ENCODE results near the gene PRR13. TPM values are rescaled to one million over a fixed set of nuclear protein-coding genes. Genes with fewer than 3 reads are reported as not detected.

PRR13 gene
- total and polyA plus RNA-seq, 9 of the 15 experiments (the other 6 are each of a cell fraction or from before 2014, with no cell fraction given) = 117 to 835 (median 285) TPM

- peak in 1 of 2 experiments; percentile 93; a peak in 2 of 4 replicates for TF ChIP-seq ZNF639 (CRISPR knock-in tag; conservative IDR thresholded peaks at IDR 0.05 in 1 of 2, IDR thresholded peaks at IDR 0.05 in 1 of 2)
- peak; percentile 83 for TF ChIP-seq ATF4 (CRISPR knock-in tag; IDR thresholded peaks at IDR 0.05)
- TF ChIP-seq FOXK2 (conservative IDR thresholded peaks at IDR 0.05 in 1 of 2, IDR thresholded peaks at IDR 0.05 in 1 of 2; ENCODE audit: low read depth in 2 of 2) = peak; percentile 78
- TF ChIP-seq IRF9 (tag; IDR thresholded peaks at IDR 0.05) = 0 out of 2 replicates have a peak, but pooled peaks have one; percentile 48
- peak; percentile 97 for TF ChIP-seq CREB3L1 (IDR thresholded peaks at IDR 0.05; ENCODE audit: borderline replicate concordance, low read depth)
- peak; percentile 95 for TF ChIP-seq ZBTB40 (IDR thresholded peaks at IDR 0.05)
- TF ChIP-seq ZBTB40 (CRISPR knock-in tag; IDR thresholded peaks at IDR 0.05) = no peak
- peak; percentile 100 for TF ChIP-seq THAP12 (CRISPR knock-in tag; IDR thresholded peaks at IDR 0.05)
- peak; percentile 84; the same call in 1 of the 2 replicates for TF ChIP-seq THRAP3 (IDR thresholded peaks at IDR 0.05; ENCODE audit: borderline replicate concordance)
These were observed 10.2 kb downstream of the PRR13 start, which contains the start of gene PCBP2 (continued) for GRCh38 chr12:53451661-53452158.

Data from K562 (cell line).